Esophagus squamous epithelium (tissue), 5 donors: ENCODE data around the gene PDE5A. TPM values are rescaled to one million over a fixed set of nuclear protein-coding genes. Genes with fewer than 3 reads are reported as not detected.

Experiments used
- DNase-seq: peaks from one replicate; lab custom pipeline; 2025; lab: John Stamatoyannopoulos, UW
- H3K27ac ChIP-seq, 4 donors: fragments of 200-600 bp; sonication (generic); one replicate each; pipeline ENCODE4 v1.5.1; 2016 to 2019; ENCODE audit warnings: mild to moderate bottlenecking in 1 of 4
- H3K27me3 ChIP-seq, 4 donors: fragments of 200-600 bp; sonication (generic); 1 replicate in 3 of 4; 2 replicates in 1 of 4; pipeline versions ENCODE4 v1.5.1 to v1.6.0; 2017 to 2021; ENCODE audit warnings: antibody characterized with exemption in 1 of 4
- H3K36me3 ChIP-seq, 3 donors: fragments of 200-600 bp; sonication (generic); one replicate each; pipeline ENCODE4 v1.5.1; 2016 to 2019
- H3K4me1 ChIP-seq, 3 donors: fragments of 200-600 bp; sonication (generic); one replicate each; pipeline ENCODE4 v1.5.1; 2017 to 2019
- H3K4me3 ChIP-seq, 4 donors: fragments of 200-600 bp; sonication (generic); 1 replicate in 3 of 4; 2 replicates in 1 of 4; pipeline ENCODE4 v1.5.1; 2016 to 2019; ENCODE audit warnings: mild to moderate bottlenecking in 2 of 4, moderate library complexity in 1 of 4
- H3K9me3 ChIP-seq, 3 donors: fragments of 200-600 bp; sonication (generic); one replicate each; pipeline ENCODE4 v1.5.1; 2016 to 2019
- POLR2A ChIP-seq, 4 donors: fragments of 450-650 bp; IDR thresholded peaks; one replicate each; pipeline ENCODE4 v1.6.1; 2017; ENCODE audit warnings: antibody characterized with exemption in 4 of 4, mild to moderate bottlenecking in 4 of 4, moderate library complexity in 3 of 4
- WGBS, 2 donors: methylation state at CpG; one replicate each; pipeline ENCODE4 v1.1.5; 2018; 5-methylcytosine and 5-hydroxymethylcytosine counted together
- intact Hi-C: fragments of 100-400 bp; cut with DNase I; formaldehyde crosslinking; loops from one replicate; pipeline ENCODE4 v1.15.0; 2022
- total RNA-seq, 4 donors: library from RNA; depleted of rRNA; stranded (reverse); fragments of >200 nt; gene quantifications; one replicate each; pipeline ENCODE4 v1.1.0, GENCODE V29; 2016
- TF ChIP-seq, protein P1 (sequence below), 6 experiments: fragments of 450-650 bp in 4 of 6; fragments of 200-600 bp in 2 of 6; sonication (generic) in 2 of 6; IDR thresholded peaks; one replicate each; pipeline ENCODE4 v1.5.1; 2016 to 2019; ENCODE audit warnings: antibody characterized with exemption in 6 of 6, mild to moderate bottlenecking in 4 of 6, moderate library complexity in 4 of 6
- donor health status: DM: yes; HTN: yes; CAD: no.

PDE5A gene
- total RNA-seq, 4 donors from 2014 or later, result 1.9 to 26.7 (median 6.0) TPM

DNA sequence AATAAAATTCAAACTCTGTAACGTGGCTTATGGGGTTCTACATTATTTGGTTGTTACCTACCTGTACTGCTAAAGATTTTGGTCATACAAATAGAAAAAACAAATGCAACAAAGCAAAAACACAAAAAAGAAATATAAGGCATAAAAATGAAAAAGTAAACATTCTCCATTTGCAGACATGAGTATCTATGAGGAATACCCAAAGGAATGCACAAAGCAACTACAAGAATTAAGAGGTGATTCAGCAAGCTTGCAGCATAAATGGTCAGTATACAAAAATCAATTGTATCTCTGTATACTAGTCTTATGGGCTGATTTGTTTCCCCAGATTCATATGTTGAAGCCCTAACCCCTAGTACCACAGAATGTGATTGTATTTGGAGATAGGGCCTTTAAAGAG lies 3.6 kb upstream of the PDE5A start:
- 62% methylated on average over 1 of the region's 1 CpG for WGBS, 2 donors
- no peaks in the 10 kb centered on the region for H3K9me3 ChIP-seq

DNA sequence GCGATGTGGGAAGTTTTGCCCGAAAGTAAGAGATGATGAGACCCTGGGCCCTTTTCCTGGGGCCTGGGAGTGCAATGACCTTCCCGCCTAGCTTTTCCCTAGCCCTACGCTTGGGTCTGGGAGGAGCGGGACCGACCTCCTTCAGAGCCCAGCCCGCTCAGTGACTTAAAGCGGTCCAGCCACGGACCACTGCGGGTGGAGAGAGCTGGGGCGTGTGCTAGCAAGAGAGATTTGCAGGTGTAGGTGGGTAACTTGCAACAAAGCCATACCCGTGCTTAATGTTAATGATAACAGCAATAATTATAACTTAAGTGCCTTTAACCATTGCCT lies 503 bp upstream of the PDE5A start:
- H3K9me3 ChIP-seq, result no peaks in the 10 kb centered on the region

More for the DNA sequence above, 3.6 kb upstream of the PDE5A start:
- TF ChIP-seq POLR2A (IDR thresholded peaks at IDR 0.05), result no peak
- TF ChIP-seq, protein P1, sequence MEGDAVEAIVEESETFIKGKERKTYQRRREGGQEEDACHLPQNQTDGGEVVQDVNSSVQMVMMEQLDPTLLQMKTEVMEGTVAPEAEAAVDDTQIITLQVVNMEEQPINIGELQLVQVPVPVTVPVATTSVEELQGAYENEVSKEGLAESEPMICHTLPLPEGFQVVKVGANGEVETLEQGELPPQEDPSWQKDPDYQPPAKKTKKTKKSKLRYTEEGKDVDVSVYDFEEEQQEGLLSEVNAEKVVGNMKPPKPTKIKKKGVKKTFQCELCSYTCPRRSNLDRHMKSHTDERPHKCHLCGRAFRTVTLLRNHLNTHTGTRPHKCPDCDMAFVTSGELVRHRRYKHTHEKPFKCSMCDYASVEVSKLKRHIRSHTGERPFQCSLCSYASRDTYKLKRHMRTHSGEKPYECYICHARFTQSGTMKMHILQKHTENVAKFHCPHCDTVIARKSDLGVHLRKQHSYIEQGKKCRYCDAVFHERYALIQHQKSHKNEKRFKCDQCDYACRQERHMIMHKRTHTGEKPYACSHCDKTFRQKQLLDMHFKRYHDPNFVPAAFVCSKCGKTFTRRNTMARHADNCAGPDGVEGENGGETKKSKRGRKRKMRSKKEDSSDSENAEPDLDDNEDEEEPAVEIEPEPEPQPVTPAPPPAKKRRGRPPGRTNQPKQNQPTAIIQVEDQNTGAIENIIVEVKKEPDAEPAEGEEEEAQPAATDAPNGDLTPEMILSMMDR (IDR thresholded peaks at IDR 0.05), result no peak
- Histone ChIP-seq H3K4me1 (peaks cover 0 to 18% (median 4%) of the 10 kb centered on the region in 3 donors), H3K4me3 (no peak overlapping the region), H3K27ac (no peak overlapping the region), H3K27me3 (peaks cover 0 to 4% (median 0%) of the 10 kb centered on the region in 4 donors), H3K36me3 (no peaks in the 10 kb centered on the region)
- intact Hi-C loops, result no loop called here
- no peak for DNase-seq

DNA sequence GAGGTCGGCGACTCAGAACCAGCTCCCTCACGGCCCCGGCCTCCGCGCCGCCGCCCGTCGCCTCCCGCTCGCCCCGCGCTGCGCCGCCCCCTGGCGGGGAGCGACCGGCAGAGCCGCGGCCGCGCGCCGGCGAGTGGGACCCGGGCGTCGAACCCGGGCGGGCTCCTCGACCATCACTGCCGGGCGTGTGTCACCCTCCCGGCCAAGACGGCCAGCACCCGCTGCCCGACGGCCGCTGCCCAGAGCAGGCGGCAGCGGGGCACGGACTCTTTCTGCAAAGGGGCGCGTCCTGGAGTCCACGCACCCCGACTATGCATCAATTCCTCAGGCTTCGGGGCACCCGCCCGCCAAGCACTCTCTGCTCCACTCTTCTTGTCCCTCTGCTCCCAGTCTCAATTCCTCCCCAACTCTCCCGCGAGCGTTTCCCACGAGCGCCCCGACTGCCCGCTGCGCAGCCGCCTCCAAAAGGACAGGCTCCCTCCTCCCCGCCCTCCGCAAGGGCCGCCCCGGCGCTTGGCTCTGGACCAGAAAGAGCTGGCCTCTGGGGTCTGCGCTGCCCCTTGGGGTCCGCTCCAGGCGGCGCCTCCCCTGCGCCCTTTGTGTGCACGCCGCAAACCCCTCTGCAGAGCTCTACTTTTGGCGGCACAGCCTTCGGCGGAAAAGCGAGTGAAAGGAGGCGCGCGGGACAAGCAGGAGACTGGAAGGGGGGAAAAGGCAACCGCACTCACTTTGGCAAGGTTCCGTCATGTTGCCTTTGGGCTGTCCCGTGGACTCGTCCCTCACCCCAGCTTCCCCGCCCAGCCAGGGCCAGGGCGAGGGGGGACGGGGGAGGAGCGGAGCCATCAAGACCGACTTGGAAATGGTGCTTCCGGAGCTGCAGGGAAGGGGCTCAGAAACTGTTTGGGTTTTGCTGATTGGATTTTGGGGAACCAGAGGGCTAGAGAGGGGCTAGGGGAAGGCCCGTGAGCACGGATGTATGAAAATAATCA lies 1.0 kb downstream of the PDE5A start:
- Histone ChIP-seq H3K4me3 (peak overlapping the region; percentile 52 to 84 (median 82)), H3K4me1 (peaks cover 0 to 26% (median 4%) of the 10 kb centered on the region in 3 donors), H3K9me3 (no peaks in the 10 kb centered on the region), H3K27ac (peak overlapping the region; percentile 67 to 95 (median 91)), H3K27me3 (peaks cover 0 to 4% (median 0%) of the 10 kb centered on the region in 4 donors), H3K36me3 (no peaks in the 10 kb centered on the region)
- intact Hi-C loops, result loop anchor here (5.0 to 10.0 kb wide), 2 partner anchors 73 to 420 kb away; no protein-coding TSS in a partner anchor
- TF ChIP-seq, protein P1 (IDR thresholded peaks at IDR 0.05), result peak in 5 of 6 experiments; percentile 37 to 73 (median 62)
- no peak for TF ChIP-seq POLR2A (IDR thresholded peaks at IDR 0.05)
- 0 to 7% methylated on average over 3 to 5 of the region's 90 CpGs for WGBS, 2 donors
- DNase-seq, result no peak

More for the DNA sequence above, 503 bp upstream of the PDE5A start:
- Histone ChIP-seq H3K4me1 (peaks cover 0 to 26% (median 4%) of the 10 kb centered on the region in 3 donors), H3K36me3 (no peaks in the 10 kb centered on the region), H3K27me3 (peaks cover 0 to 4% (median 0%) of the 10 kb centered on the region in 4 donors), H3K4me3 (peak overlapping the region; percentile 52 to 84 (median 82)), H3K27ac (peak overlapping the region; percentile 67 to 95 (median 91))
- no peak for DNase-seq
- TF ChIP-seq POLR2A (IDR thresholded peaks at IDR 0.05), result no peak
- TF ChIP-seq, protein P1 (IDR thresholded peaks at IDR 0.05), result no peak
- intact Hi-C loops, result loop anchor here (5.0 to 10.0 kb wide), 2 partner anchors 74 to 418 kb away; no protein-coding TSS in a partner anchor
- WGBS, 2 donors, result 0 to 2% methylated on average over 3 to 12 of the region's 12 CpGs

DNA sequence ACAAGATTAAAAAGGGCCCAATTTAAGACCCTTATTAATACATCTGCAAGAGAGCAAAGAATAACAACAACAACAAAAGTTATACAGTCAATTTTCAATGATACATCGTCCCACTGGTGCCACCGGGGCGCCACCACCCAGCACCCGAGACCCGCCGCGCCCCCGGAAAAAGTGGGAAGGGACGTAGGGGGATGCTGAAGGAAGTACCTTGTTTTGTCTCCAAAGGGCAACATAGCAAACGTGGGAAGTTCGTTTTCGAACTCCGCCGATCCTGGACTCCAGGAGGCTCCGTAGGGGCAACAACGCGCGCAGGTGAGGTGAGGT lies 1.7 kb downstream of the PDE5A start:
- no peak for TF ChIP-seq POLR2A (IDR thresholded peaks at IDR 0.05)
- TF ChIP-seq, protein P1 (IDR thresholded peaks at IDR 0.05), result no peak
- H3K4me3 ChIP-seq, result peak overlapping the region; percentile 52 to 84 (median 82)
- H3K27ac ChIP-seq, result peak overlapping the region; percentile 67 to 95 (median 91)
- H3K4me1 ChIP-seq, result peaks cover 0 to 26% (median 4%) of the 10 kb centered on the region in 3 donors
- H3K36me3 ChIP-seq, result no peaks in the 10 kb centered on the region
- DNase-seq, result no peak
- peaks cover 0 to 4% (median 0%) of the 10 kb centered on the region in 4 donors for H3K27me3 ChIP-seq
- intact Hi-C loops, result loop anchor here (5.0 to 10.0 kb wide), 2 partner anchors 72 to 420 kb away; no protein-coding TSS in a partner anchor
- no peaks in the 10 kb centered on the region for H3K9me3 ChIP-seq
- 2 to 3% methylated on average over 12 to 17 of the region's 18 CpGs for WGBS, 2 donors
